ENCODE data around the gene SEC31B. TPM values are rescaled to one million over a fixed set of nuclear protein-coding genes. Genes with fewer than 3 reads are reported as not detected.

SEC31B gene
- total RNA-seq, 1 donor, result 3.9 TPM

DNA sequence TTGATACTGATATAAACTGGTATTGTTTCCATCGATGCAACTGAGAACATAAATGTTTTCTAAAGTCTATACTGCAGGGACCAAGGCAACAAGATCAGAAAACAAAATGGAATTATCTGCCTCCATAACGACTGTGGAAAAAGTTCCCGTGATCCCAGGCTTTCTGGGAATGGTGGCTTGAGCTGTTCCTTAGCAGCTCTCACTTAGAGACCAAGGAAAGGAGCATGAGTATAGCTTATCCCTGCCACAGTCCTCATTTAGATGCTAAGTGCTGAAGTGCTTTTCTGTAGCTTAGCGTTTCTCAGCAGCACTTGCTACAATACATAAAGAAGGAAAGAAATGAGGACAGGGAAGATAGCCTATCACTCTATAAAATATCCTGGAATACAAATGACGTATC lies 51.3 kb downstream of the SEC31B start:
- no peak overlapping the region for H3K4me3 ChIP-seq (ENCODE audit: low read depth, low read length)
- TF ChIP-seq, protein P1, sequence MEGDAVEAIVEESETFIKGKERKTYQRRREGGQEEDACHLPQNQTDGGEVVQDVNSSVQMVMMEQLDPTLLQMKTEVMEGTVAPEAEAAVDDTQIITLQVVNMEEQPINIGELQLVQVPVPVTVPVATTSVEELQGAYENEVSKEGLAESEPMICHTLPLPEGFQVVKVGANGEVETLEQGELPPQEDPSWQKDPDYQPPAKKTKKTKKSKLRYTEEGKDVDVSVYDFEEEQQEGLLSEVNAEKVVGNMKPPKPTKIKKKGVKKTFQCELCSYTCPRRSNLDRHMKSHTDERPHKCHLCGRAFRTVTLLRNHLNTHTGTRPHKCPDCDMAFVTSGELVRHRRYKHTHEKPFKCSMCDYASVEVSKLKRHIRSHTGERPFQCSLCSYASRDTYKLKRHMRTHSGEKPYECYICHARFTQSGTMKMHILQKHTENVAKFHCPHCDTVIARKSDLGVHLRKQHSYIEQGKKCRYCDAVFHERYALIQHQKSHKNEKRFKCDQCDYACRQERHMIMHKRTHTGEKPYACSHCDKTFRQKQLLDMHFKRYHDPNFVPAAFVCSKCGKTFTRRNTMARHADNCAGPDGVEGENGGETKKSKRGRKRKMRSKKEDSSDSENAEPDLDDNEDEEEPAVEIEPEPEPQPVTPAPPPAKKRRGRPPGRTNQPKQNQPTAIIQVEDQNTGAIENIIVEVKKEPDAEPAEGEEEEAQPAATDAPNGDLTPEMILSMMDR (IDR thresholded peaks at IDR 0.05; ENCODE audit: insufficient read depth, low read depth, low read length), result no peak
- DNase-seq (ENCODE audit: low read depth), result no peak

DNA sequence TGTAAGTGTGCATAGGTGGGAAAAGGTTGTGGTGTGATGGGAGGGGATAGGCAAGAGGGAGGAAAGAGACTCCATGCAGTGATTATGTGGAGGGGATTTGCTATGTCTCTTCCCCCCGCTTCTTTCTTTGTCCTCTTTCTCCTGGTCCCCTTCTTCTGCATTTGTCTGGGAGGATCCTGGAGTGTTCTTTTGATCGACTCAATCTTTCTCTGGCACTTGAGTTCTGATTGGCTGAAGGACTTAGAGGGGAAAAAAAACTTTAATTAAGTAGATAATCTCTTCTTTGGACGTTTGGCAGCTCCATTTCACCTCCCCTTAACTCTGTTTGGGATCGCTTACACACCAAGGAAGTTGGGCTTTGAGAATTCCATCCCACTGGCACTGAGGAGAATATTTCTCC lies 57.0 kb downstream of the SEC31B start, which contains the start of gene WNT8B:
WNT8B (plus strand) TSS at position 301 of the 400 bp plus-strand sequence. CDS start 160 bp downstream, outside the sequence.
- TF ChIP-seq, protein P1 (IDR thresholded peaks at IDR 0.05; ENCODE audit: insufficient read depth, low read depth, low read length), result no peak
- no peak within 1 kb of the TSS for H3K4me3 ChIP-seq (ENCODE audit: low read depth, low read length)
- DNase-seq (ENCODE audit: low read depth), result no peak

DNA sequence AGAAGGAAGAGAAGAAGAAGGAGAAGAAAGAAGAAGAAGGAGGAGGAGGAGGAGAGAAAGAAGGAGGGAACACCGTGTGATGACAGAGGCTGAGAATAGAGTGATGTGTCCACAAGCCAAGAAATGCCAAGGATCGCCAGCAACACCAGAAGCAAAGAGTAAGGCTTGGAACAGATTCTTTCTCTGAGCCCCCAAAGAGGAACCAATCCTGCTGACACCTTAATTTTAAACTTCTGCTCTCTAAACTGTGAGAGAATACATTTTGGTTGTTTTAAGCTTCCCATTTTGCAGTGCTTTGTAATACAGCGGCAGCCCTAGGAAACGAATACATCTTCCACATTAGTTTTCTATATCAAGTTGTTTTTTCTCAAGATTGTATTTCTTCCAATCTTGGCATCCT lies 70.7 kb downstream of the SEC31B start:
- no peak overlapping the region for H3K4me3 ChIP-seq (ENCODE audit: low read depth, low read length)
- no peak for DNase-seq (ENCODE audit: low read depth)
- TF ChIP-seq, protein P1 (IDR thresholded peaks at IDR 0.05; ENCODE audit: insufficient read depth, low read depth, low read length), result no peak

DNA sequence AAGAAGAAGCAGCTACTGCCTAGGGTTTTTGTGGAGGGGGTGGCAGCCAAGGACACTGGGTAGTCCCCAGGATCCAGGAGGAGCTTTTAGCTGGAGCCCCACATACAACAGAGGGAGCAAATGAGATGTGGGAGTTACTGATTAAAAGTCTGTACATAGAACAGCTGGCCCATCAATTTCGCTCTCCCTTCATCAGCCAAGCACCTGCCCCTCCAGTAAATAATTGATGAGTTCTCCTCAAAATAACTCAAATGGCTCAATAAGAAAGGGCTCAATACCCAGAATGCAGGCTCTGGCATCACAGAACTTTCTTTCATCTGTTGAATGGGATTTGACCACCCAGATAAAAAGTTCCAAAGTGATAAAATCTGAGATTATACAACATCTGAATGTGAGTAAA lies 72.0 kb downstream of the SEC31B start:
- H3K4me3 ChIP-seq (ENCODE audit: low read depth, low read length), result no peak overlapping the region
- TF ChIP-seq, protein P1 (IDR thresholded peaks at IDR 0.05; ENCODE audit: insufficient read depth, low read depth, low read length), result no peak
- DNase-seq (ENCODE audit: low read depth), result no peak

DNA sequence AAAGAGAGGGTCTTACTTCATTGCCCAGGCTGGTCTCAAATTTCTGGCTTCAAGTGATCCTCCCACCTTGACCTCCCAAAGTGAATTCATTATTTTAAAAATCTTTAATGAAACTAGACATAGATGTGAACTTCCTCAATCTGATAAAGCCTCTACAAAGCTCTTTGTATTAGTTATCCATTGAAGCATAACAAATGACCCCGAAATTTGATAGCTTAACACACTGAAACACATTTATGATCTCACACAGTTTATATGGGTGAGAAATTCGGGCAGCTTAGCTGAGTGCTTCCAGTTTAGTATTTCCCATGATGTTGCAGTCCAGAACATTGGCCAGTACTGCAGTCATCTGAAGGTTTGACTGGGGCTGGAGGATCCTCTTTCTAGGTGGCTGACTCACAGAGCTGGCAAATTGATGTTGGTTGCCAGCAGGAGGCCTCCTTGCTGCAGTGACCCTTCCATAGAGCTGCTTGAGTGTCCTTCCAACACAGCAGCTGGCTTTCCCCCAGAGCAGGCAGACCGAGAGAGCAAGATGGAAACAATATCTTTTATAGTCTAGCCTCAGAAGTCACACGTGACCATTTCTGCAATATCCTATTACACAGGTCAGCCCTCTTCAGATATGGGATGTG lies 73.4 kb downstream of the SEC31B start:
- DNase-seq (ENCODE audit: low read depth), result no peak
- TF ChIP-seq, protein P1 (IDR thresholded peaks at IDR 0.05; ENCODE audit: insufficient read depth, low read depth, low read length), result no peak
- H3K4me3 ChIP-seq (ENCODE audit: low read depth, low read length), result no peak overlapping the region

DNA sequence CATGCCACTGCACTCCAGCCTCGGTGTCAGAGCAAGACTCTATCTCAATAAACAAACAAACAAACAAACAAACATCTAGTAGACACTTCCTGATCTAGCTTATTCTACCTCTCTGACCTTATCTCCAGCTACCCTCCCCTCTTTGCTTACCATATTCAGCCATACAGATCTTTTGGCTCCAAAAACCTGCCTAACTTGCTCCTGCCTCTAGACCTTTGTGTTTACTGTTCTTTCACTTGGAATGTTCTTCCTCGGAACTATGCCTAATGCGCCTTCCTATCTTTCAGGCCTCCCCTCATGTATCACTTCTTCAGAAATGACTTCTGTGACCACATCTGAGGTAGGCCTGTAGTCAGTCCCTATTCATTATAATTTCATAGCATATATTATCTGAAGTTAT lies 77.1 kb downstream of the SEC31B start:
- no peak overlapping the region for H3K4me3 ChIP-seq (ENCODE audit: low read depth, low read length)
- DNase-seq (ENCODE audit: low read depth), result no peak
- TF ChIP-seq, protein P1 (IDR thresholded peaks at IDR 0.05; ENCODE audit: insufficient read depth, low read depth, low read length), result no peak
